Pericardium fibroblast (primary cell): ENCODE results near the gene PRL. TPM values are rescaled to one million over a fixed set of nuclear protein-coding genes. Genes with fewer than 3 reads are reported as not detected.

Experiments used
- total RNA-seq: library from RNA; depleted of rRNA; stranded (reverse); fragments of >200 nt; gene quantifications from 2 replicates; pipeline ENCODE4 v1.2.3, GENCODE V29; 2015

Gene PRL
- not detected in 2 replicates for total RNA-seq

GRCh38 chr6:22296936-22297335 lies at the start of gene PRL:
Gene PRL, minus strand, starts transcription at chr6:22297036. Its CDS starts 54 bp downstream, at chr6:22296982.

